Activated naive CD4-positive, alpha-beta T cell treated with anti-CD3 and anti-CD28 coated beads, Interleukin-2, amount 10 ng/mL, durations not matched to agents 5 hours and 36 hours (primary cell): ENCODE results near the gene LARP4B. TPM values are rescaled to one million over a fixed set of nuclear protein-coding genes. Genes with fewer than 3 reads are reported as not detected.

Source experiments
- total RNA-seq, 2 experiments: library from RNA; stranded (reverse); gene quantifications; one replicate each; pipeline ENCODE4 v1.2.3, GENCODE V29; 2021

LARP4B gene
- 10 to 100 TPM; 89.6 to 90.5 TPM for total RNA-seq

GRCh38 chr10:931326-932318 lies at the start of gene LARP4B:
TSS of gene LARP4B (minus strand) at chr10:931705. CDS start at chr10:885721, 45,984 bp downstream.

Other genes with a start within 250 kb of the LARP4B start
- 1 to 10 TPM; 1.6 to 1.9 TPM for gene DIP2C, start 242.0 kb downstream of the LARP4B start, total RNA-seq
- 10 to 100 TPM; 47.5 to 49.7 TPM for gene GTPBP4, start 56.7 kb upstream of the LARP4B start, total RNA-seq
- not detected for gene IDI2, start 94.2 kb upstream of the LARP4B start, total RNA-seq
- 10 to 100 TPM; 77.9 to 83.0 TPM for gene IDI1, start 117.4 kb upstream of the LARP4B start, total RNA-seq
- gene WDR37, start 124.7 kb upstream of the LARP4B start, total RNA-seq: 10 to 100 TPM; 36.1 to 36.2 TPM